ENCODE data around the gene ANKHD1.

ANKHD1 gene

DNA sequence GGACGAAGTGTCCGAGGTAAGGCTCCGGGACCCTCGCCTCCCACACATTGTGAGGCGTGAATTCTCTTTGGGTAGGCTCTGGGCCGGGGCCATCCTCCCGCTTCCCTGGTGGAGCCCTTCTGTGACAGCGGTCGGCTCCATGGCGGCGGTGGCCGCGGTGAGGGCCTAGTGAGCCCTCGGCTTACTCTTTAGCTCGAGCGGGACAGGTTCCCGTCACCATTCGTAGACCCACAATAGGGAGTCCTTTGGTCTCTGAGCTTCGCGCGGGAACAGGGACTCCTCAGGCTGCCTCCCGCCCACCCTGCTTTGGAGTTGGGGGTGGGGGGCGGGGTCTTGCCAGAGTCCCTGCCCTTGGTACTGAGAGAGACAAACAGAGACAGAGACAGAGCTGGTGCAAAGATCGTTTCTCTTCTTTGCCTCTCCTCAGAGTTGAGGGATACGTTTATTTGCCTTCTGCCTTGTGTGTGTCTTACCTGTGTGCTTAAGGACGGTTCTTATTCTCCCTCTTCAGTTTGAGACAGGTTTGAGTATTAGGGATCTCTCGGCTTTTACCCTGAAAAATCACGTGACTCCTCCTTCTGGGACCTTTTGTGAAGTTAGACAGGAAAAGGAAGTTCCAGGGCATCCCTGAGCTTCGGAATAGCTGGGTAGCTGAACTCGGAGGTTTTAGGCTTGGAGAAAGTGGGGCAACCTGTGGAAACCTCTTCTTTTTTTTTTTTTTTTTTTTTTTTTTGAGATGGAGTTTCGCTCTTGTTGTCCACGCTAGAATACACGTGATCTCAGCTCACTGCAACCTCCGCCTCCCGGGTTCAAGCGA lies 833 bp downstream of the ANKHD1 start (continued):
- TF ChIP-seq ZSCAN30 (tag by site-specific recombination; IDR thresholded peaks at IDR 0.05) (peak; percentile 25; the same call in 1 of the 2 replicates), FEZF1 (tag by site-specific recombination; IDR thresholded peaks at IDR 0.05) (no peak), IKZF3 (tag by site-specific recombination; IDR thresholded peaks at IDR 0.05) (peak; percentile 72), ZNF660 (tag by site-specific recombination; IDR thresholded peaks at IDR 0.05) (0 out of 2 replicates have a peak, but pooled peaks have one; percentile 8), EGR2 (tag by site-specific recombination; IDR thresholded peaks at IDR 0.05; ENCODE audit: low read depth) (peak; percentile 61), ZFHX2 (tag by site-specific recombination; conservative IDR thresholded peaks at IDR 0.05) (peak; percentile 85), ZNF777 (tag by site-specific recombination; IDR thresholded peaks at IDR 0.05; ENCODE audit: borderline replicate concordance) (no peak), SP7 (tag by site-specific recombination; IDR thresholded peaks at IDR 0.05) (peak; percentile 55; the same call in 1 of the 2 replicates), SCRT1 (tag by site-specific recombination; IDR thresholded peaks at IDR 0.05; ENCODE audit: borderline replicate concordance) (peak; percentile 68), SP2 (tag by site-specific recombination; IDR thresholded peaks at IDR 0.05) (peak; percentile 85), ZNF629 (tag by site-specific recombination; IDR thresholded peaks at IDR 0.05) (0 out of 2 replicates have a peak, but pooled peaks have one; percentile 10), ZNF335 (tag by site-specific recombination; conservative IDR thresholded peaks at IDR 0.05) (peak; percentile 81), KLF9 (tag by site-specific recombination; IDR thresholded peaks at IDR 0.05; ENCODE audit: low read depth) (peak; percentile 84), ZNF324 (tag by site-specific recombination; IDR thresholded peaks at IDR 0.05) (0 out of 2 replicates have a peak, but pooled peaks have one; percentile 16), ZNF366 (tag by site-specific recombination; conservative IDR thresholded peaks at IDR 0.05) (peak; percentile 67)
- TF ChIP-seq, protein P1, sequence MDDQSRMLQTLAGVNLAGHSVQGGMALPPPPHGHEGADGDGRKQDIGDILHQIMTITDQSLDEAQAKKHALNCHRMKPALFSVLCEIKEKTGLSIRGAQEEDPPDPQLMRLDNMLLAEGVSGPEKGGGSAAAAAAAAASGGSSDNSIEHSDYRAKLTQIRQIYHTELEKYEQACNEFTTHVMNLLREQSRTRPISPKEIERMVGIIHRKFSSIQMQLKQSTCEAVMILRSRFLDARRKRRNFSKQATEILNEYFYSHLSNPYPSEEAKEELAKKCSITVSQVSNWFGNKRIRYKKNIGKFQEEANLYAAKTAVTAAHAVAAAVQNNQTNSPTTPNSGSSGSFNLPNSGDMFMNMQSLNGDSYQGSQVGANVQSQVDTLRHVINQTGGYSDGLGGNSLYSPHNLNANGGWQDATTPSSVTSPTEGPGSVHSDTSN (CRISPR knock-in tag; IDR thresholded peaks at IDR 0.05): no peak
- TF ChIP-seq, protein P2, sequence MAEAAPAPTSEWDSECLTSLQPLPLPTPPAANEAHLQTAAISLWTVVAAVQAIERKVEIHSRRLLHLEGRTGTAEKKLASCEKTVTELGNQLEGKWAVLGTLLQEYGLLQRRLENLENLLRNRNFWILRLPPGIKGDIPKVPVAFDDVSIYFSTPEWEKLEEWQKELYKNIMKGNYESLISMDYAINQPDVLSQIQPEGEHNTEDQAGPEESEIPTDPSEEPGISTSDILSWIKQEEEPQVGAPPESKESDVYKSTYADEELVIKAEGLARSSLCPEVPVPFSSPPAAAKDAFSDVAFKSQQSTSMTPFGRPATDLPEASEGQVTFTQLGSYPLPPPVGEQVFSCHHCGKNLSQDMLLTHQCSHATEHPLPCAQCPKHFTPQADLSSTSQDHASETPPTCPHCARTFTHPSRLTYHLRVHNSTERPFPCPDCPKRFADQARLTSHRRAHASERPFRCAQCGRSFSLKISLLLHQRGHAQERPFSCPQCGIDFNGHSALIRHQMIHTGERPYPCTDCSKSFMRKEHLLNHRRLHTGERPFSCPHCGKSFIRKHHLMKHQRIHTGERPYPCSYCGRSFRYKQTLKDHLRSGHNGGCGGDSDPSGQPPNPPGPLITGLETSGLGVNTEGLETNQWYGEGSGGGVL (tag by site-specific recombination; IDR thresholded peaks at IDR 0.05): 0 out of 2 replicates have a peak, but pooled peaks have one; percentile 4
- TF ChIP-seq, protein P3, sequence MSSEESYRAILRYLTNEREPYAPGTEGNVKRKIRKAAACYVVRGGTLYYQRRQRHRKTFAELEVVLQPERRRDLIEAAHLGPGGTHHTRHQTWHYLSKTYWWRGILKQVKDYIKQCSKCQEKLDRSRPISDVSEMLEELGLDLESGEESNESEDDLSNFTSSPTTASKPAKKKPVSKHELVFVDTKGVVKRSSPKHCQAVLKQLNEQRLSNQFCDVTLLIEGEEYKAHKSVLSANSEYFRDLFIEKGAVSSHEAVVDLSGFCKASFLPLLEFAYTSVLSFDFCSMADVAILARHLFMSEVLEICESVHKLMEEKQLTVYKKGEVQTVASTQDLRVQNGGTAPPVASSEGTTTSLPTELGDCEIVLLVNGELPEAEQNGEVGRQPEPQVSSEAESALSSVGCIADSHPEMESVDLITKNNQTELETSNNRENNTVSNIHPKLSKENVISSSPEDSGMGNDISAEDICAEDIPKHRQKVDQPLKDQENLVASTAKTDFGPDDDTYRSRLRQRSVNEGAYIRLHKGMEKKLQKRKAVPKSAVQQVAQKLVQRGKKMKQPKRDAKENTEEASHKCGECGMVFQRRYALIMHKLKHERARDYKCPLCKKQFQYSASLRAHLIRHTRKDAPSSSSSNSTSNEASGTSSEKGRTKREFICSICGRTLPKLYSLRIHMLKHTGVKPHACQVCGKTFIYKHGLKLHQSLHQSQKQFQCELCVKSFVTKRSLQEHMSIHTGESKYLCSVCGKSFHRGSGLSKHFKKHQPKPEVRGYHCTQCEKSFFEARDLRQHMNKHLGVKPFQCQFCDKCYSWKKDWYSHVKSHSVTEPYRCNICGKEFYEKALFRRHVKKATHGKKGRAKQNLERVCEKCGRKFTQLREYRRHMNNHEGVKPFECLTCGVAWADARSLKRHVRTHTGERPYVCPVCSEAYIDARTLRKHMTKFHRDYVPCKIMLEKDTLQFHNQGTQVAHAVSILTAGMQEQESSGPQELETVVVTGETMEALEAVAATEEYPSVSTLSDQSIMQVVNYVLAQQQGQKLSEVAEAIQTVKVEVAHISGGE (tag by site-specific recombination; conservative IDR thresholded peaks at IDR 0.05; ENCODE audit: low read depth): peak; percentile 38; the same call in 1 of the 2 replicates
- TF ChIP-seq, protein P4, sequence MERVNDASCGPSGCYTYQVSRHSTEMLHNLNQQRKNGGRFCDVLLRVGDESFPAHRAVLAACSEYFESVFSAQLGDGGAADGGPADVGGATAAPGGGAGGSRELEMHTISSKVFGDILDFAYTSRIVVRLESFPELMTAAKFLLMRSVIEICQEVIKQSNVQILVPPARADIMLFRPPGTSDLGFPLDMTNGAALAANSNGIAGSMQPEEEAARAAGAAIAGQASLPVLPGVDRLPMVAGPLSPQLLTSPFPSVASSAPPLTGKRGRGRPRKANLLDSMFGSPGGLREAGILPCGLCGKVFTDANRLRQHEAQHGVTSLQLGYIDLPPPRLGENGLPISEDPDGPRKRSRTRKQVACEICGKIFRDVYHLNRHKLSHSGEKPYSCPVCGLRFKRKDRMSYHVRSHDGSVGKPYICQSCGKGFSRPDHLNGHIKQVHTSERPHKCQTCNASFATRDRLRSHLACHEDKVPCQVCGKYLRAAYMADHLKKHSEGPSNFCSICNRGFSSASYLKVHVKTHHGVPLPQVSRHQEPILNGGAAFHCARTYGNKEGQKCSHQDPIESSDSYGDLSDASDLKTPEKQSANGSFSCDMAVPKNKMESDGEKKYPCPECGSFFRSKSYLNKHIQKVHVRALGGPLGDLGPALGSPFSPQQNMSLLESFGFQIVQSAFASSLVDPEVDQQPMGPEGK (tag by site-specific recombination; IDR thresholded peaks at IDR 0.05): peak; percentile 66; the same call in 1 of the 2 replicates
- TF ChIP-seq, protein P5, sequence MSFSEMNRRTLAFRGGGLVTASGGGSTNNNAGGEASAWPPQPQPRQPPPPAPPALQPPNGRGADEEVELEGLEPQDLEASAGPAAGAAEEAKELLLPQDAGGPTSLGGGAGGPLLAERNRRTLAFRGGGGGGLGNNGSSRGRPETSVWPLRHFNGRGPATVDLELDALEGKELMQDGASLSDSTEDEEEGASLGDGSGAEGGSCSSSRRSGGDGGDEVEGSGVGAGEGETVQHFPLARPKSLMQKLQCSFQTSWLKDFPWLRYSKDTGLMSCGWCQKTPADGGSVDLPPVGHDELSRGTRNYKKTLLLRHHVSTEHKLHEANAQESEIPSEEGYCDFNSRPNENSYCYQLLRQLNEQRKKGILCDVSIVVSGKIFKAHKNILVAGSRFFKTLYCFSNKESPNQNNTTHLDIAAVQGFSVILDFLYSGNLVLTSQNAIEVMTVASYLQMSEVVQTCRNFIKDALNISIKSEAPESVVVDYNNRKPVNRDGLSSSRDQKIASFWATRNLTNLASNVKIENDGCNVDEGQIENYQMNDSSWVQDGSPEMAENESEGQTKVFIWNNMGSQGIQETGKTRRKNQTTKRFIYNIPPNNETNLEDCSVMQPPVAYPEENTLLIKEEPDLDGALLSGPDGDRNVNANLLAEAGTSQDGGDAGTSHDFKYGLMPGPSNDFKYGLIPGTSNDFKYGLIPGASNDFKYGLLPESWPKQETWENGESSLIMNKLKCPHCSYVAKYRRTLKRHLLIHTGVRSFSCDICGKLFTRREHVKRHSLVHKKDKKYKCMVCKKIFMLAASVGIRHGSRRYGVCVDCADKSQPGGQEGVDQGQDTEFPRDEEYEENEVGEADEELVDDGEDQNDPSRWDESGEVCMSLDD (tag by site-specific recombination; IDR thresholded peaks at IDR 0.05): peak; percentile 46; the same call in 1 of the 2 replicates
- TF ChIP-seq, protein P6, sequence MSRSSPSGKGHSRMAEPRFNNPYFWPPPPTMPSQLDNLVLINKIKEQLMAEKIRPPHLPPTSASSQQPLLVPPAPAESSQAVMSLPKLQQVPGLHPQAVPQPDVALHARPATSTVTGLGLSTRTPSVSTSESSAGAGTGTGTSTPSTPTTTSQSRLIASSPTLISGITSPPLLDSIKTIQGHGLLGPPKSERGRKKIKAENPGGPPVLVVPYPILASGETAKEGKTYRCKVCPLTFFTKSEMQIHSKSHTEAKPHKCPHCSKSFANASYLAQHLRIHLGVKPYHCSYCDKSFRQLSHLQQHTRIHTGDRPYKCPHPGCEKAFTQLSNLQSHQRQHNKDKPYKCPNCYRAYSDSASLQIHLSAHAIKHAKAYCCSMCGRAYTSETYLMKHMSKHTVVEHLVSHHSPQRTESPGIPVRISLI (tag by site-specific recombination; IDR thresholded peaks at IDR 0.05): peak; percentile 97

Data from HEK293 (cell line).